Measurements from ENCODE around the gene RNF183. TPM values are rescaled to one million over a fixed set of nuclear protein-coding genes. Genes with fewer than 3 reads are reported as not detected.
A peak's percentile ranks its signal among the peaks of the same experiment; 100 is the strongest.

Gene RNF183
- total RNA-seq, 1 donor from 2014 or later = not detected

GRCh38 chr9:113316030-113316429 lies 12.9 kb upstream of the RNF183 start:
- no peak for DNase-seq
- Histone ChIP-seq H3K27me3 (no peaks in the 10 kb centered on the region), H3K27ac (no peak overlapping the region), H3K36me3 (peaks cover 5% of the 10 kb centered on the region), H3K9me3 (no peaks in the 10 kb centered on the region), H3K4me1 (no peaks in the 10 kb centered on the region), H3K4me3 (no peak overlapping the region)
- no peak for TF ChIP-seq CTCF (IDR thresholded peaks at IDR 0.05)
- intact Hi-C loops (cut with DNase I) = no loop called here
- no peak for ATAC-seq

- no peaks in the 10 kb centered on the region for H3K27me3 ChIP-seq
- no peak overlapping the region for H3K27ac ChIP-seq
Observed at GRCh38 chr9:113315231-113315630, 12.1 kb upstream of the RNF183 start.

GRCh38 chr9:113313261-113313660 lies 10.1 kb upstream of the RNF183 start:
- no peak for DNase-seq

More at GRCh38 chr9:113315231-113315630, 12.1 kb upstream of the RNF183 start:
- peaks cover 5% of the 10 kb centered on the region for H3K36me3 ChIP-seq
- DNase-seq (no peak), ATAC-seq (no peak)
- H3K4me1 ChIP-seq = no peaks in the 10 kb centered on the region
- no peak for TF ChIP-seq CTCF (IDR thresholded peaks at IDR 0.05)
- H3K4me3 ChIP-seq = no peak overlapping the region
- intact Hi-C loops (cut with DNase I) = no loop called here
- H3K9me3 ChIP-seq = no peaks in the 10 kb centered on the region

GRCh38 chr9:113311961-113312360 lies 8.8 kb upstream of the RNF183 start:
- Histone ChIP-seq H3K36me3 (no peaks in the 10 kb centered on the region), H3K4me3 (no peak overlapping the region), H3K27me3 (no peaks in the 10 kb centered on the region), H3K4me1 (no peaks in the 10 kb centered on the region), H3K9me3 (no peaks in the 10 kb centered on the region), H3K27ac (no peak overlapping the region)
- intact Hi-C loops (cut with DNase I) = no loop called here
- ATAC-seq (no peak), DNase-seq (no peak)
- TF ChIP-seq CTCF (IDR thresholded peaks at IDR 0.05) = no peak

More at GRCh38 chr9:113313261-113313660, 10.1 kb upstream of the RNF183 start:
- TF ChIP-seq CTCF (IDR thresholded peaks at IDR 0.05) = no peak
- no peak for ATAC-seq
- intact Hi-C loops (cut with DNase I) = no loop called here
- no peak overlapping the region for H3K4me3 ChIP-seq
- H3K27me3 ChIP-seq = no peaks in the 10 kb centered on the region
- no peaks in the 10 kb centered on the region for H3K36me3 ChIP-seq
- H3K4me1 ChIP-seq = no peaks in the 10 kb centered on the region
- no peaks in the 10 kb centered on the region for H3K9me3 ChIP-seq
- H3K27ac ChIP-seq = no peak overlapping the region

- Histone ChIP-seq H3K27ac (no peak overlapping the region), H3K9me3 (no peaks in the 10 kb centered on the region), H3K36me3 (no peaks in the 10 kb centered on the region), H3K4me1 (no peaks in the 10 kb centered on the region), H3K4me3 (no peak overlapping the region), H3K27me3 (no peaks in the 10 kb centered on the region)
- DNase-seq (no peak), ATAC-seq (no peak)
- TF ChIP-seq CTCF (IDR thresholded peaks at IDR 0.05) = no peak
- intact Hi-C loops (cut with DNase I) = no loop called here
Observed at GRCh38 chr9:113310538-113310937, 7.4 kb upstream of the RNF183 start.

- Histone ChIP-seq H3K4me1 (no peaks in the 10 kb centered on the region), H3K27ac (no peak overlapping the region), H3K36me3 (no peaks in the 10 kb centered on the region), H3K9me3 (no peaks in the 10 kb centered on the region), H3K4me3 (no peak overlapping the region), H3K27me3 (no peaks in the 10 kb centered on the region)
- DNase-seq (no peak), ATAC-seq (peak; percentile 46)
- peak; percentile 59 for TF ChIP-seq CTCF (IDR thresholded peaks at IDR 0.05)
- intact Hi-C loops (cut with DNase I) = no loop called here
Observed at GRCh38 chr9:113309204-113309813, 6.1 kb upstream of the RNF183 start.

Measured in upper lobe of right lung (tissue), 1 donor.